ENCODE data around the gene TAX1BP1. TPM values are rescaled to one million over a fixed set of nuclear protein-coding genes. Genes with fewer than 3 reads are reported as not detected.
"Not testable (repeated sequence)": the region's sequence is repeated elsewhere in the genome, so short reads cannot be mapped to it uniquely, and the experiment has no call there.

The TAX1BP1 gene
- total and polyA plus RNA-seq, 2 experiments from 2014 or later, result 47.6 to 91.4 TPM

GRCh38 chr7:27737616-27738015 lies 2.3 kb upstream of the TAX1BP1 start:
- Histone ChIP-seq H3K4me3 (no peak overlapping the region), H3K36me3 (no peaks in the 10 kb centered on the region), H3K27ac (no peak overlapping the region), H3K9me3 (ENCODE audit: low read depth) (no peaks in the 10 kb centered on the region), H3K4me1 (ENCODE audit: low read depth) (peaks cover 10% of the 10 kb centered on the region), H3K27me3 (no peaks in the 10 kb centered on the region)
- DNase-seq (ENCODE audit: low read depth in 1 of 2, low spot score in 1 of 2), result no peak
- no peak for TF ChIP-seq CTCF (IDR thresholded peaks at IDR 0.05; ENCODE audit: low read depth, low read length)

GRCh38 chr7:27739301-27739908 lies 557 bp upstream of the TAX1BP1 start:
- Histone ChIP-seq H3K27ac (peak overlapping the region; percentile 89), H3K9me3 (ENCODE audit: low read depth) (no peaks in the 10 kb centered on the region), H3K27me3 (no peaks in the 10 kb centered on the region), H3K36me3 (no peaks in the 10 kb centered on the region), H3K4me3 (peak overlapping the region; percentile 77), H3K4me1 (ENCODE audit: low read depth) (peaks cover 10% of the 10 kb centered on the region)
- DNase-seq (ENCODE audit: low read depth in 1 of 2, low spot score in 1 of 2), result no peak
- TF ChIP-seq CTCF (IDR thresholded peaks at IDR 0.05; ENCODE audit: low read depth, low read length), result no peak

GRCh38 chr7:27740449-27741086 lies 606 bp downstream of the TAX1BP1 start:
- no peak for TF ChIP-seq CTCF (IDR thresholded peaks at IDR 0.05; ENCODE audit: low read depth, low read length)
- Histone ChIP-seq H3K36me3 (no peaks in the 10 kb centered on the region), H3K27me3 (no peaks in the 10 kb centered on the region), H3K9me3 (ENCODE audit: low read depth) (no peaks in the 10 kb centered on the region), H3K4me3 (peak overlapping the region; percentile 77), H3K4me1 (ENCODE audit: low read depth) (peaks cover 18% of the 10 kb centered on the region), H3K27ac (peak overlapping the region; percentile 89)
- peak; percentile 73 to 86 for DNase-seq (ENCODE audit: low read depth in 1 of 2, low spot score in 1 of 2)

- not testable (repeated sequence) for H3K27me3 ChIP-seq; H3K36me3 ChIP-seq; H3K4me3 ChIP-seq; H3K9me3 ChIP-seq (ENCODE audit: low read depth); H3K27ac ChIP-seq
- DNase-seq (ENCODE audit: low read depth in 1 of 2, low spot score in 1 of 2), result peak in 1 of 2 donors; percentile 29
- H3K4me1 ChIP-seq (ENCODE audit: low read depth), result peaks cover 18% of the 10 kb centered on the region
Observed at GRCh38 chr7:27742091-27742710, 2.2 kb downstream of the TAX1BP1 start.

GRCh38 chr7:27745064-27745583 lies 5.2 kb downstream of the TAX1BP1 start:
- Histone ChIP-seq H3K9me3 (ENCODE audit: low read depth) (no peaks in the 10 kb centered on the region), H3K27ac (no peak overlapping the region)
- DNase-seq (ENCODE audit: low read depth in 1 of 2, low spot score in 1 of 2), result peak; percentile 54 to 88

More at GRCh38 chr7:27745064-27745583, 5.2 kb downstream of the TAX1BP1 start:
- Histone ChIP-seq H3K36me3 (peaks cover 19% of the 10 kb centered on the region), H3K4me1 (ENCODE audit: low read depth) (peaks cover 12% of the 10 kb centered on the region), H3K27me3 (no peaks in the 10 kb centered on the region), H3K4me3 (no peak overlapping the region)
- TF ChIP-seq CTCF (IDR thresholded peaks at IDR 0.05; ENCODE audit: low read depth, low read length), result peak; percentile 79
